Myocyte (in vitro differentiated cells): ENCODE measurements around the gene NOL3. TPM values are rescaled to one million over a fixed set of nuclear protein-coding genes. Genes with fewer than 3 reads are reported as not detected.

ENCODE experiments used
- DNase-seq: peaks from one replicate; pipeline ENCODE4 v3.0.0-alpha.2; 2012; ENCODE audit warnings: low read depth
- total RNA-seq: library from RNA; depleted of rRNA; stranded (reverse); fragments of >200 nt; gene quantifications from 2 replicates; pipeline ENCODE4 v1.2.3, GENCODE V29; 2014

Gene NOL3
- total RNA-seq, 1 donor from 2014 or later, result 86.5 TPM

- no peak for DNase-seq
Measured at GRCh38 chr16:67154578-67155294, 15.6 kb upstream of the NOL3 start.

GRCh38 chr16:67155295-67156142 is 14.8 kb upstream of the NOL3 start:
- DNase-seq, result peak; percentile 78

- peak; percentile 40 for DNase-seq
Measured at GRCh38 chr16:67156143-67156844, 14.0 kb upstream of the NOL3 start.

GRCh38 chr16:67157106-67157748 is 13.1 kb upstream of the NOL3 start:
- no peak for DNase-seq

GRCh38 chr16:67157892-67158635 is 12.3 kb upstream of the NOL3 start:
- DNase-seq, result no peak

GRCh38 chr16:67158637-67159600 is 11.4 kb upstream of the NOL3 start:
- DNase-seq, result peak; percentile 39

- DNase-seq, result no peak
Measured at GRCh38 chr16:67161595-67162058, 8.7 kb upstream of the NOL3 start.

GRCh38 chr16:67162506-67163163 is 7.7 kb upstream of the NOL3 start:
- no peak for DNase-seq

- DNase-seq, result no peak
Measured at GRCh38 chr16:67163164-67163998, 7.0 kb upstream of the NOL3 start.

- no peak for DNase-seq
Measured at GRCh38 chr16:67163999-67164558, 6.3 kb upstream of the NOL3 start.

- no peak for DNase-seq
Measured at GRCh38 chr16:67164599-67165061, 5.7 kb upstream of the NOL3 start, which contains the start of gene HSF4. TSS of gene HSF4 (plus strand) at chr16:67164745. CDS start at chr16:67164812, 67 bp downstream.

GRCh38 chr16:67165121-67166078 is 4.9 kb upstream of the NOL3 start:
- no peak for DNase-seq

- no peak for DNase-seq
Measured at GRCh38 chr16:67166110-67166547, 4.2 kb upstream of the NOL3 start.

- DNase-seq, result no peak
Measured at GRCh38 chr16:67166598-67167168, 3.7 kb upstream of the NOL3 start.

GRCh38 chr16:67167588-67167987 is 2.8 kb upstream of the NOL3 start:
- no peak for DNase-seq

GRCh38 chr16:67169011-67169451 is 1.3 kb upstream of the NOL3 start:
- DNase-seq, result no peak
